Tibial artery (tissue), 4 donors: Measurements from ENCODE around the gene SPATA3.

Experiments
- DNase-seq, 2 donors: peaks; one replicate each; pipeline ENCODE4 v3.0.0-alpha.2; 2019
- H3K27ac ChIP-seq, 2 donors: fragments of 200-600 bp; sonication (generic) in 1 of 2; 1 replicate in 1 of 2; 2 replicates in 1 of 2; pipeline ENCODE4 v1.5.1; 2018 to 2019; ENCODE audit warnings: mild to moderate bottlenecking in 1 of 2
- H3K27me3 ChIP-seq, 2 donors: fragments of 200-600 bp; sonication (generic) in 1 of 2; one replicate each; pipeline versions ENCODE4 v1.5.1 to v1.6.0; 2016 to 2019
- H3K36me3 ChIP-seq, 3 donors: fragments of 200-600 bp; sonication (generic) in 2 of 3; one replicate each; pipeline ENCODE4 v1.5.1; 2016 to 2019; ENCODE audit warnings: mild to moderate bottlenecking in 2 of 3
- H3K4me1 ChIP-seq, 4 donors: fragments of 200-600 bp; sonication (generic) in 2 of 4; 1 replicate in 3 of 4; 2 replicates in 1 of 4; pipeline ENCODE4 v1.5.1; 2016 to 2019
- H3K4me3 ChIP-seq, 2 donors: fragments of 200-600 bp; sonication (generic) in 1 of 2; 1 replicate in 1 of 2; 2 replicates in 1 of 2; pipeline ENCODE4 v1.5.1; 2018 to 2019; ENCODE audit warnings: mild to moderate bottlenecking in 2 of 2
- H3K9me3 ChIP-seq, 3 donors: fragments of 200-600 bp; sonication (generic) in 1 of 3; one replicate each; pipeline ENCODE4 v1.5.1; 2016 to 2019
- CTCF ChIP-seq, 2 experiments: fragments of 200-600 bp in 1 of 2; fragments of 450-650 bp in 1 of 2; IDR thresholded peaks; one replicate each; pipeline ENCODE4 v1.5.1; 2017 to 2019; ENCODE audit warnings: antibody characterized with exemption in 2 of 2, mild to moderate bottlenecking in 1 of 2, moderate library complexity in 1 of 2
- intact Hi-C: fragments of 100-400 bp; cut with DNase I; formaldehyde crosslinking; loops from one replicate; pipeline ENCODE4 v1.15.0; 2023; ENCODE audit warnings: low total_unique reads

SPATA3 gene

GRCh38 chr2:231032575-231033140 lies 36.7 kb downstream of the SPATA3 start:
- no peak for TF ChIP-seq CTCF (IDR thresholded peaks at IDR 0.05)
- H3K27me3 ChIP-seq, result peaks cover 0 to 36% of the 10 kb centered on the region in 2 donors
- no peaks in the 10 kb centered on the region for H3K36me3 ChIP-seq
- no peak for DNase-seq
- intact Hi-C loops, result no loop called here
- H3K4me1 ChIP-seq, result peaks cover 0 to 7% (median 4%) of the 10 kb centered on the region in 4 donors
- no peak overlapping the region for H3K4me3 ChIP-seq
- H3K9me3 ChIP-seq, result no peaks in the 10 kb centered on the region
- H3K27ac ChIP-seq, result no peak overlapping the region

DNA sequence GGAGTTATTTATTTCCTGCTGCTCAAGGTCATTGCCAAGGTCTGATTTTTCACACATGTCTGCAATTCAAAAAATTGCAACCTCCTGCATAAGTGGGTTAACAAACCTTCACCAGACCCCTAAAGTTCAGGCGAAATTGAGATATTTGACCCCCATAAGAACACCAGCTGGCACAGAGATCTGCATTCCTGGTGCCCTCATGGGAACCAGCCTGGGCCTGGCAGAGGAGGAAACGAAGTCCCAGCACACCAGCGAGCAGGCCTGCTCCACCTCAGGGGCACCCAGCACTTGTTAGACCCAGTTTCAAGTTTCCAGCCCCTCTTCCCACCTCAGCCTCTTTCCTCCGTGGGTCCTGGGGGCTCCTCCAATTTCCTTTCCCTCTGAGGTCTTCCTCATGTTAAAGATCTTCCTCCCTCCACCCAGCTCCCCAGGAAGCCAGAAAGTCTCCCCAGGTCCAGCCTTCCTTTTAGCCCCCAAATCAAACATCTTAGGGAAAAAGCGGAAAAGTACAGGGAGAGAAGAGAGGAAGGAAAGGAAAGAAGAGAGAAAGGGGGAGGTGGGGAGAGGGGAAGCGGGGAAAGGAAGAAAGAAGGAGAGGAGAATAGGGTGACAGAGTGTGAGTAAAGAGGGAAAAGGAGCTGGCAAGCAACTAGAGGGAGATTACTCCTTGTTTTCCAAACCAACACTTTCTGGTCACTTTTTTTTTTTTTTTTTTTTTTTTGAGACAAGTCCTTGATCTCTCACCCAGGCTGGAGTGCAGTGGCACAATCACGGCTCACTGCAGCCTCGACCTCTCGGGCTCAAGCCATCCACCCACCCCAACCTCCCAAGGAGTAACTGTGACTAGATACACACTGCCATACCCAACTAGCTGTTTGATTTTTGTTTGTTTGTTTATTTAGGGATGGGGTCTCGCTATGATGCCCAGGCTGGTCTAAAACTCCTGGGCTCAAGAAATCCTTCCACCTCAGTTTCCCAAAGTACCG lies 37.5 kb downstream of the SPATA3 start:
- intact Hi-C loops, result no loop called here
- no peak for TF ChIP-seq CTCF (IDR thresholded peaks at IDR 0.05)
- DNase-seq, result no peak
- Histone ChIP-seq H3K27ac (no peak overlapping the region), H3K4me3 (no peak overlapping the region), H3K27me3 (peaks cover 0 to 41% of the 10 kb centered on the region in 2 donors), H3K9me3 (no peaks in the 10 kb centered on the region), H3K4me1 (peaks cover 0 to 12% (median 8%) of the 10 kb centered on the region in 4 donors), H3K36me3 (no peaks in the 10 kb centered on the region)

DNA sequence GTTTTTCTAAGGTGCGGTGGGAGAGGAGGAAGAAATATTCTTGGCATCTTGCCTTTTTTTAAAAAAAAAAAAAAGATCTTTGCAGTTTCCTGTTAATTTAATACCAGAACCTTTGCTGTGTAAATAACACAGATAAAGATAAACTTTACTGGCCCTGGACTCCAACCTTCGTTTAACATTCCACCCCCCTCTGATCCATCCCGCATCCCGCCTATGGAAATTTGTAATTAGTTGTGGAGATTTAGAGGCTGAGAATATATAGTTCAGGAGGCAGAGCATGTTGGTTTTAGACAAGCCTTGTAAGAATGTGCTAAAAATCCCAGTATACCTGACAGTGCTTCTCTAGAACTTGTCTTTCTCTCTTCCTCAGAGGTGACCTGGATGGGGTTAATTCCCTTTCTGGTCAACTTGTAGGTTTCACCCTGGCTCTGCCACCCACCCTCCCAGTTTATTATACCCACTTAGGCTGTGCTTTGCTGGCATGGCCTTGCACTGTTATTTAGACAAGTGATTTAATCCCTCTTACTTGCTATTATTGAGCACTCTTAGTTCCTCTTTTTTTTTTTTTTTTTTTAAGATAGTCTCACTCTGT lies 38.5 kb downstream of the SPATA3 start:
- no peaks in the 10 kb centered on the region for H3K36me3 ChIP-seq
- peaks cover 0 to 43% of the 10 kb centered on the region in 2 donors for H3K27me3 ChIP-seq
- intact Hi-C loops, result no loop called here
- no peak overlapping the region for H3K4me3 ChIP-seq
- no peak for TF ChIP-seq CTCF (IDR thresholded peaks at IDR 0.05)
- H3K9me3 ChIP-seq, result no peaks in the 10 kb centered on the region
- peaks cover 0 to 13% (median 9%) of the 10 kb centered on the region in 4 donors for H3K4me1 ChIP-seq
- no peak for DNase-seq
- no peak overlapping the region for H3K27ac ChIP-seq

DNA sequence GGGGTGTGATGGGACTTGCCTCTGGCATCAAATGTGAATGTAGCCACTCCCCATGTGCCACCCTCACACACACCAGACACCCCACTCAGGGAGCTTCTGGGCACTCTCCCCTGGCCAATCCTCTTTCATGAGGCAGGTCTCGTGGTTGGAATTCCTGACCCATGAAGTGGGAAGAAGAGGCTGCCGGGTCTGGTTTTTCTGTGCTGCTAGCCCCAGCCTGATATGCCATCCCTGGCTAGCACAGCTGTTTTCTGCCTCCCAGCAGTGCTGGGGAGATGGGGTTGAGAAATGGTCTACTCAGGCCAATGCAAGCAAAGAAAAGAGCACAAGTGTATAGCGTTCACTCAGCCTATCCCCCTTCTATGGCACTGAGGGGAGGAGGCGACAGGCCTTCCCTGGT lies 40.2 kb downstream of the SPATA3 start:
- no peak for TF ChIP-seq CTCF (IDR thresholded peaks at IDR 0.05)
- Histone ChIP-seq H3K36me3 (no peaks in the 10 kb centered on the region), H3K27me3 (peaks cover 0 to 56% of the 10 kb centered on the region in 2 donors), H3K9me3 (no peaks in the 10 kb centered on the region), H3K27ac (no peak overlapping the region), H3K4me3 (no peak overlapping the region), H3K4me1 (peaks cover 0 to 13% (median 9%) of the 10 kb centered on the region in 4 donors)
- DNase-seq, result no peak
- intact Hi-C loops, result no loop called here

GRCh38 chr2:231036578-231037106 lies 40.7 kb downstream of the SPATA3 start:
- intact Hi-C loops, result no loop called here
- no peak for TF ChIP-seq CTCF (IDR thresholded peaks at IDR 0.05)
- no peak for DNase-seq
- Histone ChIP-seq H3K36me3 (no peaks in the 10 kb centered on the region), H3K4me3 (no peak overlapping the region), H3K27ac (no peak overlapping the region), H3K4me1 (peaks cover 0 to 13% (median 9%) of the 10 kb centered on the region in 4 donors), H3K27me3 (peaks cover 0 to 61% of the 10 kb centered on the region in 2 donors), H3K9me3 (no peaks in the 10 kb centered on the region)
